Endothelial cell of umbilical vein (primary cell): ENCODE measurements around the gene DCTN4. TPM values are rescaled to one million over a fixed set of nuclear protein-coding genes. Genes with fewer than 3 reads are reported as not detected.
A peak's percentile ranks its signal among the peaks of the same experiment; 100 is the strongest.

Experiments
- Bru-seq: library from RNA; stranded (reverse); fragments of 400-500 nt; gene quantifications from one replicate; lab custom pipeline; 2021; lab: Mats Ljungman, UMichigan
- BruChase-seq, 2 experiments: library from RNA; stranded (reverse); fragments of 400-500 nt; gene quantifications; one replicate each; lab custom pipeline; 2021; lab: Mats Ljungman, UMichigan
- BruUV-seq: library from RNA; stranded (reverse); fragments of 400-500 nt; replicated peaks from 2 replicates; lab custom pipeline; 2021; lab: Mats Ljungman, UMichigan
- CTCF ChIA-PET: fragments of 300-600, 350-600 bp; sonication (Branson Sonifier 250); formaldehyde crosslinking; loops from one replicate; lab custom pipeline; 2021; ENCODE audit warnings: antibody characterized with exemption, inconsistent platforms; lab: Charles Lee
- POLR2A ChIA-PET: fragments of 300-600, 350-600 bp; sonication (Branson Sonifier 250); formaldehyde crosslinking; loops from one replicate; lab custom pipeline; 2021; ENCODE audit warnings: antibody characterized with exemption, inconsistent platforms; lab: Charles Lee
- DNase-seq: peaks from one replicate; pipeline ENCODE4 v3.0.0-alpha.2; 2011; ENCODE audit warnings: low read depth, low spot score
- FAIRE-seq: peaks from 2 replicates; lab custom pipeline; 2011; peaks lifted over from hg19 to GRCh38; lab: Jason Lieb, UNC
- H2AFZ ChIP-seq: 2 replicates; pipeline ENCODE4 v1.6.0; 2012; ENCODE audit warnings: low read depth, low read length, control low read depth, inconsistent platforms
- H3K27ac ChIP-seq: 2 replicates; pipeline ENCODE4 v1.5.1; 2011; ENCODE audit warnings: low read depth, mild to moderate bottlenecking, control low read depth, low read length, moderate library complexity; ENCODE audit not compliant: insufficient read depth
- H3K27me3 ChIP-seq, 2 experiments: 2 replicates each; pipeline versions ENCODE4 v1.6.0 to v1.6.1; 2011; ENCODE audit warnings: low read length in 2 of 2, mixed read lengths in 1 of 2; ENCODE audit not compliant: control insufficient read depth in 2 of 2, insufficient read depth in 2 of 2
- H3K36me3 ChIP-seq, 2 experiments: 2 replicates in 1 of 2; 3 replicates in 1 of 2; pipeline ENCODE4 v1.5.1; 2011; ENCODE audit warnings: low read length in 2 of 2, mild to moderate bottlenecking in 1 of 2, moderate library complexity in 1 of 2; ENCODE audit not compliant: control insufficient read depth in 2 of 2, insufficient read depth in 2 of 2; ENCODE audit errors: extremely low read depth in 1 of 2
- H3K4me1 ChIP-seq: 3 replicates; pipeline ENCODE4 v1.5.1; 2011; ENCODE audit warnings: mild to moderate bottlenecking, low read length; ENCODE audit not compliant: control insufficient read depth, insufficient read depth; ENCODE audit errors: extremely low read depth
- H3K4me2 ChIP-seq: 2 replicates; pipeline ENCODE4 v1.6.1; 2011; ENCODE audit warnings: low read length, control low read depth, mixed read lengths; ENCODE audit not compliant: insufficient read depth
- H3K4me3 ChIP-seq, 3 experiments: fragments of 200-600 bp in 1 of 3; sonication (generic), shearing (Covaris generic) in 1 of 3; replicated peaks in 1 of 3; 2 replicates each; pipeline ENCODE4 v1.5.1; 2011 to 2016; ENCODE audit warnings: control low read depth in 3 of 3, low read length in 3 of 3, mild to moderate bottlenecking in 2 of 3, inconsistent platforms in 1 of 3, low read depth in 1 of 3, moderate library complexity in 1 of 3; ENCODE audit not compliant: insufficient read depth in 1 of 3
- H3K79me2 ChIP-seq: 2 replicates; pipeline ENCODE4 v1.6.0; 2012; ENCODE audit warnings: low read length, inconsistent platforms; ENCODE audit not compliant: control insufficient read depth, insufficient read depth
- H3K9ac ChIP-seq: replicated peaks from 2 replicates; pipeline ENCODE3; 2011; ENCODE audit warnings: low read length, control low read depth; ENCODE audit not compliant: insufficient read depth; ENCODE audit errors: extremely low read depth
- H3K9me1 ChIP-seq: replicated peaks from 3 replicates; pipeline ENCODE4 v1.6.0; 2011; ENCODE audit warnings: mild to moderate bottlenecking, low read length; ENCODE audit not compliant: control insufficient read depth, insufficient read depth; ENCODE audit errors: extremely low read depth
- H3K9me3 ChIP-seq: replicated peaks from 2 replicates; pipeline ENCODE4 v1.5.1; 2012; ENCODE audit warnings: low read length, inconsistent platforms; ENCODE audit not compliant: control insufficient read depth, insufficient read depth
- H4K20me1 ChIP-seq: replicated peaks from 2 replicates; pipeline ENCODE3; 2011; ENCODE audit warnings: mild to moderate bottlenecking, low read length; ENCODE audit not compliant: control insufficient read depth, insufficient read depth; ENCODE audit errors: extremely low read depth
- GATA2 ChIP-seq: IDR thresholded peaks from 2 replicates; pipeline ENCODE4 v1.7.0; 2011; ENCODE audit warnings: low read depth, mild to moderate bottlenecking, moderate library complexity, mixed read lengths, low read length; ENCODE audit not compliant: insufficient read length, insufficient read depth
- MAX ChIP-seq: IDR thresholded peaks from 2 replicates; pipeline ENCODE4 v1.6.1; 2011; ENCODE audit not compliant: insufficient read depth, insufficient read length
- POLR2A ChIP-seq: IDR thresholded peaks from 2 replicates; pipeline ENCODE4 v1.6.1; 2012; ENCODE audit warnings: low read depth, mild to moderate bottlenecking, control low read depth, low read length
- POLR2AphosphoS5 ChIP-seq: IDR thresholded peaks from 2 replicates; pipeline ENCODE4 v1.6.1; 2012; ENCODE audit warnings: low read depth, mild to moderate bottlenecking, control low read depth, low read length, moderate library complexity; ENCODE audit not compliant: insufficient read depth
- dilution Hi-C: fragments of 300-500 bp; cut with MboI; formaldehyde crosslinking; loops from one replicate; pipeline ENCODE4 v1.15.0; 2019; ENCODE audit warnings: low sequenced_read_pairs; ENCODE audit not compliant: extremely low pct_ligation_motif_present
- intact Hi-C: fragments of 100-400 bp; cut with micrococcal nuclease; formaldehyde crosslinking; loops from one replicate; pipeline ENCODE4 v1.10.0; 2022
- long read RNA-seq: library from polyadenylated mRNA; stranded (forward); transcript quantifications from one replicate; pipeline ENCODE4 v2.0.0, GENCODE V29; 2021
- polyA minus RNA-seq, 3 experiments: library from RNA; depleted of rRNA, polyadenylated mRNA; stranded (reverse); fragments of >200 nt; gene quantifications; 1 replicate in 1 of 3; 2 replicates in 2 of 3; pipeline ENCODE4 v1.2.3, GENCODE V29; 2011
- polyA plus RNA-seq, 4 experiments: library from polyadenylated mRNA; depleted of rRNA in 3 of 4; stranded (reverse) in 3 of 4; unstranded in 1 of 4; fragments of >200 nt; gene quantifications; 2 replicates each; pipeline versions ENCODE4 v1.2.1 to v1.2.3, GENCODE V29; 2011 to 2012; ENCODE audit warnings: missing spikeins in 1 of 4
- total RNA-seq: library from RNA; stranded (reverse); gene quantifications from 2 replicates; pipeline ENCODE4 v1.2.3, GENCODE V29; 2021

The DCTN4 gene
- total RNA-seq (42.8 and 47.3 TPM in 2 replicates), polyA plus RNA-seq (18.8 and 22.4 TPM in 2 replicates), polyA minus RNA-seq (50.5 and 61.8 TPM in 2 replicates), Bru-seq, nascent RNA (percentile 93 among the genes with signal in this experiment), BruChase-seq, experiment 1, labeled RNA remaining after a 6-hour chase (percentile 82 among the genes with signal in this experiment), BruChase-seq, experiment 2, labeled RNA remaining after a 2-hour chase (percentile 87 among the genes with signal in this experiment)
- 22.7 and 24.4 TPM in 2 replicates for polyA plus RNA-seq (2011; cell fraction: cytosol; rRNA removed)
- 42.1 and 42.4 TPM in 2 replicates for polyA plus RNA-seq (2011; cell fraction: nucleus; rRNA removed)
- polyA plus RNA-seq (2012), result 21.6 and 26.9 TPM in 2 replicates
- polyA minus RNA-seq (2011; cell fraction: cytosol; rRNA and poly(A)+ RNA removed), result 29.8 TPM
- 80.2 and 92.1 TPM in 2 replicates for polyA minus RNA-seq (2011; cell fraction: nucleus; rRNA and poly(A)+ RNA removed)
- long read RNA-seq, full-length matches to known transcripts, result 17 of 30 reads
- long read RNA-seq, partial matches to known transcripts, result 11 of 30 reads
- long read RNA-seq, other reads (novel, unspliced or antisense), result 2 of 30 reads

DNA sequence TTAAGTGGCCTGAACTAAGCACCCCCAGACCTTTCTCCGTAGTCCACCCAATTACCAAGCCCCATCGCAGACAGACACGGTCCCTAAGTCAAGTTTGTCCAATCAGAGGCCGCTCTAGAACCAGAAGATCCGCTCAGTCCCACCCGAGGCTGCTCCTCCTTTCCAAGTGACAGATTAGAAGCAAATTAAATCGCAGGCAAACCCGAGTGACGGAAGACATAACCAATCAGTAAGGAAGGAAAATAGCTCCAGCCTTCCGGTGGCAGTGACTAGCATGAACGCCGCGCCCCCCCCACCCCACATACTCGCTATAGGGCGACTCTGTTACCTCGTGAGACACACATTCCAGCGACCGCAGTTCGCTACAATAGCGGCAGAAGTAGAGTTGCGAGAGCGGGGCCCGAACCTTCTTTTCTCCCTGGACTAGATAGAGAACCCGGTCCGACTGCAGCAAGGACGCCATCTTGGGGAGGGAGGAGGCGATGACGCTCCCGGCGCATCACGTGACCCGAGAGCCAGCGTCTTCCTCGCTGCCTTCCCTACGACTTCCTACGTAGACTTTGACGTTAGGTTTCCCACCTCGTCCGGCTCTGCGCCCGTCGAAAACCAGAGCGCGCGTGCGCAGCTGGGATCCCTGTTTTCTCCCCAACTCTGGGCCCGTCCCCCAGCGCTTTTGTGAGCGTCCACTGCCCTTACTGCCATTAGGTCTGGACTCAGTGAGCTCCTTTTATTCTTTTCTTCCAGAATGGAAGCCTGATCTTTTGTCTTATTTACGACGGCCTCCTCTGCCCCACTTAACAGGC lies at the start of gene DCTN4:
Gene DCTN4, minus strand, starts transcription at position 487 of the 803 bp plus-strand sequence. Its CDS starts 24 bp downstream, at position 463.
- H3K4me3 ChIP-seq, result peak within 1 kb of the TSS; percentile 62 to 80 (median 62)
- H4K20me1 ChIP-seq, result no peaks in the 10 kb centered on the region
- ChIA-PET POLR2A (interaction anchor here (1.0 kb wide), 1 partner anchor 58 kb away, joined by 5 read pairs; the partner anchor contains the start of gene RBM22), CTCF (interaction anchor here (1.0 to 1.9 kb wide), 6 partner anchors 16 to 309 kb away, joined by 3 to 14 read pairs (median 3); partner anchors contain the start of genes RBM22, RPS14 and SMIM3)
- no peaks in the 10 kb centered on the region for H3K9me3 ChIP-seq
- DNase-seq (peak; percentile 99), FAIRE-seq (peak; percentile 99)
- H3K79me2 ChIP-seq, result peaks cover 36% of the 10 kb centered on the region
- intact Hi-C loops, result loop anchor here (1.0 to 2.0 kb wide), 3 partner anchors 20 to 322 kb away; partner anchors contain the start of genes RBM22, SMIM3 and TNIP1
- peaks cover 13% of the 10 kb centered on the region for H3K4me1 ChIP-seq
- BruUV-seq, result TSS peak; percentile 63
- TF ChIP-seq POLR2AphosphoS5 (peak; percentile 80), POLR2A (peak; percentile 84), GATA2 (no peak), MAX (peak; percentile 98)
- dilution Hi-C loops, result no loop called here
- no peaks in the 10 kb centered on the region for H3K9me1 ChIP-seq
- peak within 1 kb of the TSS; percentile 91 for H2AFZ ChIP-seq
- H3K27ac ChIP-seq, result peak within 1 kb of the TSS; percentile 76
- peak within 1 kb of the TSS; percentile 100 for H3K4me2 ChIP-seq
- peaks cover 0 to 5% of the 10 kb centered on the region in 2 experiments for H3K27me3 ChIP-seq
- H3K9ac ChIP-seq, result peak within 1 kb of the TSS; percentile 75
- H3K36me3 ChIP-seq, result peaks cover 6 to 8% of the 10 kb centered on the region in 2 experiments
